GM10248 (cell line): ENCODE data around the gene ST6GAL1.

Experiments
- CTCF ChIA-PET: fragments of 300-600 bp; sonication (Branson Sonifier 250); formaldehyde crosslinking; extraction: SDS; loops from one replicate; lab custom pipeline; 2021; ENCODE audit warnings: antibody characterized with exemption; lab: Yijun Ruan, JAX
- POLR2A ChIA-PET: fragments of 350-650 bp; sonication (Branson Sonifier 250); formaldehyde crosslinking; extraction: SDS; loops from one replicate; lab custom pipeline; 2020; ENCODE audit warnings: antibody characterized with exemption; lab: Yijun Ruan, JAX
- DNase-seq: peaks from one replicate; pipeline ENCODE4 v3.0.0; 2012; ENCODE audit errors: extremely low spot score
- CTCF ChIP-seq: IDR thresholded peaks from 2 replicates; pipeline ENCODE4 v1.5.1; 2012; ENCODE audit warnings: mild to moderate bottlenecking, low read depth; ENCODE audit errors: extremely low read depth, missing control alignments, control extremely low read depth

Gene ST6GAL1

DNA sequence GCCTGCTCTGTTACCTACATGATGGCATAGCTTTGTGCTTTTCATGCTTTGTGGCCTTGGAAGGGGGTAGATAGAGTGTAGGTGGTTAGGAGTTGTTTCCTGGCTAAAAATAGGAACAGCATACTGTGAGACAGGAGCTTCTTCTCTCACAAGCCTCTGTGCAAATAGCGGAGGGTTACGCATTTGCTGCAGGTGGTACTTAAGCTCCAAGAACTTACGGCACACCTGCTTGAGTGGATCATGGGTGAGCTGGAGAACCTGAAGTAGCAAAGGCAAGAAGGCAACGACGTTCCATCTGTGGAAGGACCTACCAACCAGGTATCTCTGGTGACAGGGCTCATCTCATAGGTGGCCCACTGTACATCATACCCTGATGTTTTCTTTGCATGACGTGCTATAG lies 66.0 kb downstream of the ST6GAL1 start:
- POLR2A ChIA-PET, result no interaction called here
- TF ChIP-seq CTCF, result no peak
- DNase-seq, result no peak
- CTCF ChIA-PET, result interaction anchor here (0.8 to 1.6 kb wide), 5 partner anchors 8 to 48 kb away, joined by 3 to 5 read pairs (median 4); no protein-coding TSS in a partner anchor

DNA sequence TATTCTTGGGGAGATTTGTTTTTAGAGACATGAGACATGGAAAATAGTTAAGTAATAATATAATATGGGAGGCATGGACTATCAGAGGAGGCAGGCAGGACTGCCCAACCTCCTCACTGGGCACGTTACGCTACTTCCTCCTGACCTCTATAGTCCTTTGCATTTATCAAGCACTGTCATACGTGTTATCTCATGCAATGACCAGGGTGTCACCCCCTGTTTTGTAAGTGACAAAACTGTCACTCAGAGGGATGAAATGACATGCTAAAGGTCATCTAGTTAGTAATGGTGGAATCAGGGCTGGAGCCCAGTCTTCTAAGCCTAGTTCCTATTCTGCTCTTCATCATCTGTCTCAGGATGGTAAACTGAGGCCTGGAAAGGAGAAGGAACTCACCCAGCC lies 66.7 kb downstream of the ST6GAL1 start:
- CTCF ChIA-PET, result interaction anchor here (1.4 to 1.6 kb wide), 2 partner anchors 9 to 11 kb away, joined by 4 to 5 read pairs; no protein-coding TSS in a partner anchor

GRCh38 chr3:186997473-186997939 lies 67.2 kb downstream of the ST6GAL1 start:
- POLR2A ChIA-PET, result no interaction called here
- CTCF ChIA-PET, result interaction anchor here (1.8 to 2.1 kb wide), 2 partner anchors 15 to 16 kb away, joined by 4 read pairs; no protein-coding TSS in a partner anchor
- DNase-seq, result no peak
- TF ChIP-seq CTCF, result no peak

More for the DNA sequence above, 66.7 kb downstream of the ST6GAL1 start:
- TF ChIP-seq CTCF, result no peak
- POLR2A ChIA-PET, result no interaction called here
- DNase-seq, result no peak

DNA sequence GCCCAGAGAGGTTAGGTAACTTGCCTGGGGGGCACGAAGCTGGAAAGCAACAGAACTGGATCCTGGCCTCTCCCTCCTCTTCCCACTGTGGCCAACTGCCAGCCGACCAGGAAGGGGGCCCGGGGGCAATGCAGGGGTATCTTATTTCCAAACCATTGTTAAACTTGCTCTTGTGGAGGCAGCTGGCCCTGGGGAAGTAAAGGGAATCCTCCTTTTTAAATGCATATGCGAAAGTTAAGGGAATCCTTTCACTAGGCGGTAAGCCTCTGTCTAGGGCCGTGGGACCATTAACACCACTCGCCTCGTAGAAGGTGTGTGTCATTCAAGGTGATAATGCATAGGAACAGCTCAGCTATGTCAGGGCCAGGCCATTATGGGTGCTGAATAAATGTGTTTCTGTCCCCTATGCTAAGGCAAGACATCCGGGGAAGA lies 68.6 kb downstream of the ST6GAL1 start:
- no peak for TF ChIP-seq CTCF
- DNase-seq, result no peak
- ChIA-PET CTCF (interaction anchor here (1.4 to 2.1 kb wide), 6 partner anchors 10 to 33 kb away, joined by 3 to 7 read pairs (median 4); no protein-coding TSS in a partner anchor), POLR2A (interaction anchor here (1.1 kb wide), 1 partner anchor 66 kb away, joined by 4 read pairs; no protein-coding TSS in a partner anchor)

- DNase-seq, result peak; percentile 63
- CTCF ChIA-PET, result interaction anchor here (1.2 to 1.9 kb wide), 5 partner anchors 10 to 31 kb away, joined by 3 to 7 read pairs (median 4); no protein-coding TSS in a partner anchor
- POLR2A ChIA-PET, result interaction anchor here (0.5 to 1.6 kb wide), 3 partner anchors 12 to 21 kb away, joined by 3 to 4 read pairs (median 3); no protein-coding TSS in a partner anchor
- TF ChIP-seq CTCF, result no peak
Measured at GRCh38 chr3:187000711-187001151, 70.4 kb downstream of the ST6GAL1 start.

GRCh38 chr3:187002915-187003314 lies 72.6 kb downstream of the ST6GAL1 start:
- ChIA-PET POLR2A (no interaction called here), CTCF (no interaction called here)
- no peak for TF ChIP-seq CTCF
- no peak for DNase-seq
